IPS DF 4.7 (cell line): ENCODE data around the gene CT45A3.
"Not testable (repeated sequence)": the region's sequence is repeated elsewhere in the genome, so short reads cannot be mapped to it uniquely, and the experiment has no call there.

Source experiments
- DNase-seq: peaks from one replicate; pipeline ENCODE4 v3.0.0-alpha.2; 2013; ENCODE audit warnings: low spot score; ENCODE audit errors: extremely low read depth

CT45A3 gene

GRCh38 chrX:135768091-135768490 lies at the start of gene CT45A3:
Gene CT45A3, minus strand, starts transcription at chrX:135768191. Its CDS starts 3,747 bp downstream, at chrX:135764444.
- not testable (repeated sequence) for DNase-seq

GRCh38 chrX:135802687-135803086 lies 34.7 kb upstream of the CT45A3 start, which contains the start of gene CT45A6:
Gene CT45A6, minus strand, starts transcription at chrX:135802787. Its CDS starts 3,794 bp downstream, at chrX:135798993.
- not testable (repeated sequence) for DNase-seq

GRCh38 chrX:135785403-135785802 lies 17.4 kb upstream of the CT45A3 start, which contains the start of gene CT45A5:
Gene CT45A5, minus strand, starts transcription at chrX:135785503. Its CDS starts 3,774 bp downstream, at chrX:135781729.
- DNase-seq = not testable (repeated sequence)

GRCh38 chrX:135744739-135745138 lies 23.3 kb downstream of the CT45A3 start:
- not testable (repeated sequence) for DNase-seq

GRCh38 chrX:135741192-135741715 lies 26.7 kb downstream of the CT45A3 start:
- DNase-seq = no peak

GRCh38 chrX:135740681-135741149 lies 27.3 kb downstream of the CT45A3 start:
- DNase-seq = no peak

GRCh38 chrX:135737366-135738071 lies 30.5 kb downstream of the CT45A3 start:
- no peak for DNase-seq

- not testable (repeated sequence) for DNase-seq
Measured at GRCh38 chrX:135734666-135735065, 33.3 kb downstream of the CT45A3 start.

GRCh38 chrX:135713795-135714194 lies 54.2 kb downstream of the CT45A3 start:
- DNase-seq = no peak

GRCh38 chrX:135713183-135713689 lies 54.8 kb downstream of the CT45A3 start, which contains the start of gene CT45A1:
Gene CT45A1, plus strand, starts transcription at chrX:135713639. Its CDS starts 5,302 bp downstream, at chrX:135718941.
- not testable (repeated sequence) for DNase-seq
